NCI-H2171 treated with DMSO at 0.1 percent for 48 hours (cell line): ENCODE data around the gene FAM216A.
"Not testable (repeated sequence)": the region's sequence is repeated elsewhere in the genome, so short reads cannot be mapped to it uniquely, and the experiment has no call there.

ENCODE experiments used
- DNase-seq: peaks from one replicate; lab custom pipeline; 2025; lab: John Stamatoyannopoulos, UW

Gene FAM216A, protein sequence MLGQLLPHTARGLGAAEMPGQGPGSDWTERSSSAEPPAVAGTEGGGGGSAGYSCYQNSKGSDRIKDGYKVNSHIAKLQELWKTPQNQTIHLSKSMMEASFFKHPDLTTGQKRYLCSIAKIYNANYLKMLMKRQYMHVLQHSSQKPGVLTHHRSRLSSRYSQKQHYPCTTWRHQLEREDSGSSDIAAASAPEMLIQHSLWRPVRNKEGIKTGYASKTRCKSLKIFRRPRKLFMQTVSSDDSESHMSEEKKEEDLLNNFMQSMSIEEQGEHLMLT

DNA sequence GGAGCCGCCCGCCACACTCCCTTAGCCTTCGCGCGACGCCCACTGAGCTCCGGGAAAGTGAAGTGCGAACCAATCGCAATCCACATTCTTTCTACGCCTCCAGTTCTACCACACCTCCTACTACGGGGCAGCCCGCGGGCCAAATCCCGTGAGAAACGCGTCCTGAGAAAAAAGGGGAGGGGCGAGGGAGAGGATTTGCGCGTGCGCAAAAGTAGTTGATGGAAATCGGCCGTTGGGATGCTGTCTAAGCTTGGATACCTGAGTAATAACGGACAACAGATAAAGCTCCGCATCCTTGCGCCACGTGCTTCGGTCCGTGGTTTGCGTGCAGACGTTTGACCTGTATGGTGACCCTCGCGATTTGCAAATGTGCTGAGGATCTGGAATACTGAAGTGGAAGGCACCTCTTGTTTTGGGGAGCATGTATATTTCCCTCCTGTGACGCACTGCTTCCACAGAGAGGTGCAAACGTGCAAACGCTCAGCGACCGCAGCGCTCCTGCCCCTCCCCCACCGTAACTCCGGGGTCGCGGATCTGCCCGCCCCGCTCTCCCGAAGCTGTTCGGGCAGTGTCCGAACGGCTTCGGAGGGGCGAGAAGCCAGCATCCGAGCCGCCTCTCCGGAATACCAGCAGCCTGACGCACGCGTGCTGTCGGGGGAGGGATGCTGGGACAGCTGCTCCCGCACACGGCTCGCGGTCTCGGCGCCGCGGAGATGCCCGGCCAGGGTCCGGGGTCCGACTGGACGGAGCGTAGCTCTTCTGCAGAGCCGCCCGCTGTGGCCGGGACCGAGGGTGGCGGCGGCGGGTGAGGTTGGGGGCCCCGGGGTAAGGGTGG is at the start of gene FAM216A, which contains the start of gene GPN3:
FAM216A (plus strand) TSS at position 632 of the 835 bp plus-strand sequence; CDS start at position 663, 31 bp downstream.
GPN3 (minus strand) TSS at position 44 of the 835 bp plus-strand sequence. CDS start 54 bp downstream, outside the sequence.
- peak; percentile 99 for DNase-seq

DNA sequence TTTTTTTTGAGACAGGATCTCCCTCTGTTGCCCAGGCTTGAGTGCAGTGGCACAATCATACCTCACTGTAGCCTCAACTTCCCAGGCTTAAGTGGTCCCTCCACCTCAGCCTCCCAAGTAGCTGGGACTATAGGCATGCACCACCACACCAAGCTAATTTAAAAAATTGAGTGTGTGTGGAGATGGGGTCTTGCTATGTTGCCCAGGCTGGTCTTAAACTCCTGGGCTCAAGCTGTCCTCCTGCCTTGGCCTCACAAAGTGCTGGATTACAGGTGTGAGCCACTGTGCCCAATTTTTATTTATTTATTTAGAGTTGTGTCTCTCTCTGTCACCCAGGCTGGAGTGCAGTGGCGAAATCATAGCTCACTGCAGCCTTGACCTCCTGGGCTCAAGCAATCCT is 48.0 kb upstream of the FAM216A start:
- DNase-seq = not testable (repeated sequence)

DNA sequence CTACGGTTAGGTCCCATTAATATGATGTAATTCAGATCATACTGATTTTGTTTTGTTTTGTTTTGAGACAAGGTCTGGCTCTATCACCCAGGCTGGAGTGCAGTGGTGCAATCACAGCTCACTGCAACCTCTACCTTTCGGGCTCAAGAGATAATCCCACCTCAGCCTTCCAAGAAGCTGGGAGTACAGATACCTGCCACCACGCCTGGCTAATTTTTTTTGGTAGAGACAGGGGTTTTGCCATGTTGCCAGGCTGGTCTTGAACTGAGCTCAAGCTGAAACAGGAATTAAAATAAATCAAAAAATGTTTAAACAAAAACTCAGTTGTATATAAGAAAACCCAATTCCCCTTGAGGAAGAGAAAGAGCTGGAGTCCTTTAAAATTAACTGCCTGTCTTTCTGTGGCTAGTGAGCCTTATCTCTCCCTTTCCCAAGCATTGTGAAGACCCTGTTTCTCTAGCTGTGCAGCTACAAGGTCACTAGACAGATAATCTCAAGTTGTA is 47.4 kb upstream of the FAM216A start:
- DNase-seq = no peak

DNA sequence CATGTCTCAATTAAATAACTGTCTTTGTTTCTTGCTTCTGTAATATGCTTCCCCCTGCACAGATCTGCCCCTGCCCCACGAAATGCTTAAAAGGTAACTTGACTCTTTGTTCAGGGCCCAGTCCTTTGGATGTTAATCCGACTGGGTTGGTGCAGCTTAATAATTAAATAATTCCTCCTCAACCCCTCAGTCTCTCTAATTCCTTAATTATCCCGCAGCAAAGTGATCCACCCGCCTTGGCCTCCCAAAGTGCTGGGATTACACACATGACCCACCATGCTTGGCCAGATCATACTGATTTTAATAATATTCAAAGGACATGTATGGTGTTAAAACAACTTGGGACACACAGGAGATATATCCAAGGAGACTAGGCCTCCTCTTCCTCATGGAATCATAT is 46.9 kb upstream of the FAM216A start:
- DNase-seq = no peak

DNA sequence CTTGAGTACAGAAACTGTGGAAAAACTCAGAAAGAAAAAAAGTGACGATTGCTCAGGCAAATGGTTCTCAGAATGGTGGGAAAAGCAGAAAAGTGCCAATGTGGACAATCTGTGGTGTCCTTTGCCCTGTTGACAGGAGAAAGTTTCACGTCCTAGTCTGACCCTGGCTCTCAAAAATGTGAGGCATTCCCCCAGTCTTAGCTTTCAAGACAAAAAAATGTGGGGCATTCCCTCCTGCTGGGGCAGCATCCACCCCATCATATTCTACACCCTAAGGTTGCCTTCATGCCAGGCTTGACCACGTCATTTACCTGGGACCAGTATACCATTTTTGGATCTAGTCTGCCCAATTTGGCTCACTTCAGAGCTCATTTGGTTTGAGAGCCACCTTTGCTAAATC is 44.4 kb upstream of the FAM216A start:
- DNase-seq = no peak

DNA sequence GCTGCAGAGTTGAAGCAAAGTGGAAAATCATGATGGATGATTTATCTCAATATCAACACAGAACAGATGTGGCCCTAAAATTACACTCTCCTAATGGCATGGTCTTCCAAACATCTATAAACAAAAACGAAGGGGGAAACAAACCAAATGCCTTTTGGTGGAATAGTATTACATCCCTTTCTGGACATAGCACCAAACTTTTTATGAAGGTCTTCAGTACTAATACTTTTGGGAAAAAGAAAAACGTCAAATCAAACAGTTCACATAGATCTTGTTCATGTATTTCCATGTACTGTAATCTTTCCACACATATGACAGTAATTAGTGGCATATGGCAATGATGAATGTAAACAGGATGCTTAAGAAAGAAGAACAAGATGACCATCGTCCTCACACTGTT is 42.2 kb upstream of the FAM216A start:
- peak; percentile 66 for DNase-seq

DNA sequence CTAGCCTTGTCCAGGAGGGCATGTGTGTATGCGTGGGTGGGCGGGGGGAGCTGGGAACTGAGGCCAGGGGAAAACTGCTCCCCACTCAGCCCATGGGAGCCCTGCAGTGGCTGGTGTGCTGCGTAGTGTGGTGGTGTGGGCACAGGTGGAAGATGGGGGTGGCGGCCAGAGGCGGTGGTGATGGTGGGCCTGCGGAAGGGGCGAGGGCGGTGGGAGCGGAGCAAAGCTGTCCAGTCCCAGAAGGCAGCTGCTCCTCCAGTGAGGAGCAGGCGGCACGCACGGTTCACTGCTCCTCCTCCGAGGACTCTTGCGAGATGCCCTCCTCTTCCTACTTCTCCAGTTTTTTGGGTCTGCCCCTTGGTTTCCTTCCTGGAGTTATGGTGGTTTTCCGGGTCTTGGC is 39.0 kb upstream of the FAM216A start:
- not testable (repeated sequence) for DNase-seq

DNA sequence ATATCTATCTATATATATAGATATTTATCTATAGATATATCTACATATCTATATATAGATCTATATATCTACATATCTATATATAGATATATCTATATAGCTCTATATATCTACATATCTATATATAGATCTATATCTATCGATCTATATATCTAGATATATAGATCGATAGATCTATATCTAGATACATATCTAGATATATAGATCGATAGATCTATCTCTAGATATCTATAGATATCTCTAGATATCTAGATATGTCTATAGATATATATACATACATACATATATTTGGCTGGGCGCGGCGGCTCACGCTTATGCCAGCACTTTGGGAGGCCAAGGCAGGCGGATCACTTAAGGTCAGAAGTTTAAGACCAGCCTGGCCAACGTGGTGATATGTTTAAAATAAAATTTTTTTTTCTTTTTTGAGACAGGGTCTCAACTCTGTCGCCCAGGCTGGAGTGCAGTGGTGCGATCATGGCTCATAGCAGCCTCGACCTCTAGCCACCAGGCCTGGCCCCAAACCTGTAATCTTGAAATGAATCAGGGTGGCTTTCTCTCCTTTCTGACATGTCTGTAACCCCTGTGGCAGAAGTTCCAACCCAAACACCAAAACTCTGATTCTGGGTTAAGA is 36.6 kb upstream of the FAM216A start:
- no peak for DNase-seq

DNA sequence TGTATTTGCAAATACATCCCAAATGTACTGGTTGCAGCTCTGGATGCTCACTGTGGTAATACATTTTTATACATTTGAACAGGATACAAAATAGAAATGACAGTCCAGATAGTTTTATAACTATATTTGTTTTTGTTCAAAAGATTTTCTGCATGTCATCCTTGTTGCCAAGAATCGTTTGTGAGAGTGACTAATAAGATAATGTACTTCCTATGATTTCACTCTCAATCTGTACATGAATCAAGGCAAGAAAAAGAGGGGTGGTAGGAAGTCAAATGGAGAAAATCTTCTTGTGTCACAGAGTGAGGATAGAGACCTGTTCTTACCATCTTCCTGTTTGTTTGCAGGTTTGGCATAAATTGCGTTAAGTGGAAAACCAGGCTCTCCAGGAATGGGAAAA is 32.4 kb upstream of the FAM216A start:
- no peak for DNase-seq

DNA sequence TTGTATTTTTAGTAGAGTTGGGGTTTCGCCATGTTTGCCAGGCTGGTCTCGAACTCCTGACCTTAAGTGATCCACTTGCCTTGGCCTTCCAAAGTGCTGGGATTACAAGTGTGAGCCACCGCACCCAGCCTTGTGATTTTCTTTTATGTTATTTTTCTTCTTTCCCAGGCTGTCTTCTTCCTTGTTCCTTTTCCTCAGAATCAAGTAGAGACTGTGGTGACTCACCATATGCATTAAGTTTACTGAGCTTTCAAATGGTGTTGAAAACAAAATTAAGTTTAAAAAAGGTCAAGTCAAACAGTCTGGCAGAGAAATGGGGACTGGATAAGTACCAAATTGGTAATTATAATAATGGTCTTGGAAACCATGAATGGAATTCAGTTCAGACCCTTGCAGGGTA is 24.2 kb upstream of the FAM216A start:
- no peak for DNase-seq

DNA sequence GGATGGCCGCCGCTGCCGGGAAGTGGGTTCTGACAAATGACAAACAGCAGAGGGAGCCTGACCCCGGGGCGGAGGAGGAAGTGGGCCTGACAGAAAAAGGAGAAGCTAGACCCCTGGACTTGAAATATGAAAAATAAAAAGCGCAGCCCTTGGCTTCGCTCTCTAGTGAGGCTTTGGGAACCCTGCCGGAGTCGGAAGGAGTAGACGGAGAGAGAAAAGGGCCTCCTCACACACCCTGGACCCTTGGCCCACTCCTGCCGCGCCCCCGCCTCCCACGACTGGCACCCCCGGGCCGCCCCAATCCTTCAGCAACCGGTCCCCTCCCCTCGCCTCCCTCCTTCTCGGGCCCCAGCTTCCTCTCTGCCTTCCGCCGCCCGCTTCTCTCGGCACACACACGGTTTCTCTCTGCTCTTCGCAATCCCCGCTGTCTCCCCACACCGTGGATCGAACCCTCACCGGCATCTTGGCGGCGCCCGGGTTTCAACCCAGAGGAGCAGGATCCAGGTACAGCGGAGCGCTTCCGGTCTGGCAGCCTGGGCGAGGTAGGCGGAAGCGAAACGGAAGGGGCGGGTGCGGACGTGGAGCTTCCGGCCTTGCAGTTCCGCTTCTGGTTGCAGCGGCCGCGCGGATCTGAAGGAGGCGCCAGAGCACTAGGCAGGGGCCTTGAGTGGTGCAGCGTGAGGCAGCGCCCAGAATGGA is 18.7 kb upstream of the FAM216A start, which contains the start of gene ARPC3:
ARPC3 (minus strand) TSS at position 539 of the 699 bp plus-strand sequence; CDS start at position 462, 77 bp downstream.
- peak; percentile 97 for DNase-seq

DNA sequence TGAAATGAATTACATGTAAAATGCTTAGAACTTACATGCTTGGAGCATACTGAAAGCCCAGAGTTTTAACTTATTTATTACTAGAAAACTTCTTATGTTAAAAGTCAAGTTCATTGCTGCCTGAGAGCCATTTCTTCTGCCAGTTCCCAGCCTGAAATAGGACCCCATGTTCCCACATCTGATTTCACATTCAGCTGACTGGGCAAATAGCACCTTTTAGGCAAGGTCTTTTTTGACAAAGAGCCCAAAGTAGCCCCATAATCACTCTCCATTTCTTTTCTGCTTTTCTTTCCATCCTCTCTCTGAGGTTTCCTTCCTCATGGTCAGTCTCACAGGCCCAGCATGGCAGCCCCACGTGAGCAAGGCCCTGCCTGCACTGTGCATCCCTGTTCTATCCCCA is 17.4 kb upstream of the FAM216A start:
- DNase-seq = no peak

DNA sequence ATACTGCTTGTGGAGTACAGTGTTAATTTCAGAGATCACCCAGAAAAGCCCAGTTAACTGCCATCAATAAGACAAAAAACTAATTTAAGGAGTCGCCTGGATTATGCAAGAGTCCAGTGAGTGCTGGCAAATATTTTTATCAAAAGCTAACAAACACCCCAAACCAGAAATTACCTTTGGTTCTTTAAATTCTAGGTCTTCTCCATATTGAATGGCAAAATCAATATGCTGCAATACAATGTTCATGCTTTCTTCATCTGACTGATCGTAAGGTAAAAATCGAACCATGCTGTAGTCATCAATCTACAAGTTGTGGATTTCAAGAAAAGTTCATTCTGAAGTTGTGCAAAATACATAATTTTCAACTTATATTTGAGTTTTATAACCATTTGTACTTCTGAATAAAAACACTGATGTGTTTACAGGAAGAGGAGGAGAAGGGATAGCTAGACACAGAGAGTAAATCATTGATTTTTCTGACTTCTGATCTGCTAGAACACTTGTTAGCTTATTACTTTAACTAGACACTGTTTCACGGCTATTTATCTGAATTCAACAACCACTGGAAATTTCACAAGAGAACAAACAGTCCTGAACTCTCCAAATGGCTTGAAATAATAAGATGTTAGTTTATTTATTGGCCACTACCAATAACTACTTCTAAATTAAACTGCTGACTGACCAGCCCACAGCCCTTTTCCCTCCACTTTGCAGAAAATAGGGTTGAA is 14.9 kb upstream of the FAM216A start:
- no peak for DNase-seq

DNA sequence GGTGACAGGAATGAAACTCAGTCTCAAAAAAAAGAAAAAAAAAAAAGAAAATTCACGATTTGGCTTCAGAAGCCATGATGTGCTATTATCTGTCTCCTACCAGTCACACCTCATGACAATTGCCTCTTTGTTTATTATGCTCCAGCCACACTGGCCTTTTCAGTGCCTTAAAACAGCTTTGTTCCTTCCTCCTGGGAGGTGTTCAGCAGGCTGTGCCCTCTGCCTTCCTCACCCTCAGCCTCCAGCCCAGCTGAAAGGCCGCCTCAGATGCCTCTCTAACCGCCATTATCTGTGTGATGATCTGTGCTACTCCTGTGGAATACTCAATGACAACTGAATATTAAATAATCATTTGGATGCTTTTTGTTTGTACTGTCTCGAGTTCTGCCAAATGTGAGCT is 9.9 kb upstream of the FAM216A start:
- DNase-seq = no peak

DNA sequence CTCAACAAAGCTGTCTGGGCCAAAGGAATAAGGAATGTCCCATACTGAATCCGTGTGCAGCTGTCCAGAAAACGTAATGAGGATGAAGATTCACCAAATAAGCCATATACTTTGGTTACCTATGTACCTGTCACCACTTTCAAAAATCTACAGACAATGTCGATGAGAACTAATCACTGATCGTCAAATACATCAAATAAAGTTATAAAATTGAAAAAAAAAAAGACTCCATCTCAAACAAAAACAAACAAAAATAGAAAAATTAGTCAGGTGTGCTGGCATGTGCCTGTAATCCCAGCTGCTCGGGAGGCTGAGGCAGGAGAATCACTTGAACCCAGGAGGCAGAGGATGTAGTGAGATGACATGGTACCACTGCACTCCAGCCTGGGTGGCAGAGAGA is 7.5 kb upstream of the FAM216A start:
- DNase-seq = not testable (repeated sequence)

DNA sequence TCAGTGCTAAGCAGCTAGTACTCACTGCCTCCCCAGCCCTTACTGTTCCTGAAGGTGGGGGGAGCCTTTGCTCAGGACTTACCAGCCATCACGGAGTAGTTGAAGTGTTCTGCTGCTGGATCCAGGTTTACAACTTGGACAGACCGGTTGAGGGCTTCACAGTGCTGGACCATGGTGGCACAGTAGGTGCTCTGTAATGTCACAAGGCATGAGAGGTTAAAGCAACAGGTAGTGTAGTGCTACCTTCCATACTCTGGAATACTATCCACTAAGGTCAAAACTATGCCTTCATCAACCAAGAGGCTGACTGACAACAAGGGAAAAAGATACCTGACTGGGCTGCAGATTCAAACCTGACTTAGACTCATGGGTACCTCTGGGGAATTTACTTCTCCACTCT is 3.6 kb upstream of the FAM216A start:
- DNase-seq = no peak

DNA sequence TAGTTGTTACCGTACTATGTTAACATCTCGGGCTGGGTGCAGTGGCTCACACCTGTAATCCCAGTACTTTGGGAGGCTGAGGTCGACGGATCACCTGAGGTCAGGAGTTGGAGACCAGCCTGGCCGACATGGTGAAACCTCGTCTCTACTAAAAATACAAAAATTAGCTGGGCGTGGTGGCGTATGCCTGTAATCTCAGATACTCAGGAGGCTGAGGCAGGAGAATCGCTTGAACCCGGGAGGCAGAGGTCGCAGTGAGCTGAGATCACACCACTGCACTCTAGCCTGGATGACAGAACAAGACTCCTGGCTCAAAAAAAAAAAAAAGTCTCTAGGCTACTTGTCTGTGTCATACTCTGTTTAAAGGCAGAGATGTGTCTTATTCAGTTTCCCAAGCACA is 2.9 kb upstream of the FAM216A start:
- not testable (repeated sequence) for DNase-seq

DNA sequence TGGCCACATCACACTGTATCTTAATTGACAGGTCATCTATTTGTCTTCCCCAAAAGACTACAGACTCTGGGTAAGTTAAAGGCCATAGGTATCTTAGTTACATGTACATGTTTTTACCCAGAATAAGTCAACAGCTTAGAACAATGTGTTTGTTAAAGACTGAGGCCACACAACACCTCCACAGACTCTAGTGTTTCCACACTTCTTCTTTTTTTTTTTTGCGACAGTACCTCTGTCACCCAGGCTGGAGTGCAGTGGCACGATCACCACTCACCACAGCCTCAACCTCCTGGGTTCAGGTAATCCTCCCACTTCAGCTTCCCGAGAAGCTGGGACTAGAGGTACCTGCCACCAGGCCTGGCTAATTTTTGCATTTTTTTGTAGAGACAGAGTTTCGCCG is 1.9 kb upstream of the FAM216A start:
- DNase-seq = no peak

DNA sequence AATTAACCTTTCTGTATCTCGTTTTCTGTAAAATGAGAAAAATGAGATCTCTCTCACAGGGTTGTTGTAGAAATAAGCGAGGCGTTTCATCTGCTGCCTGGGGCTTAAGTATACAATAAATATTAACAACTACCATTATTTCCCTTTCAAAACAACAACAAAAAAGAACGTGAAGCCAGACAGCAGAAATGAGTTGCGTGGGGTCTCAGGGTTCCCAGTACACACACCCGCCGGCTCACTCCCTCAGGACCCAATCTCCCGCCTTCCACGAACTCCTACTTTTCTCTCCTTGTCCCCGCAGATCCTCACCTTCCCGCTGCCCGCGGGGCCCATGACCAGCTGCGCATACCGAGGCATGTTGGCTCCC is 815 bp upstream of the FAM216A start:
- no peak for DNase-seq

DNA sequence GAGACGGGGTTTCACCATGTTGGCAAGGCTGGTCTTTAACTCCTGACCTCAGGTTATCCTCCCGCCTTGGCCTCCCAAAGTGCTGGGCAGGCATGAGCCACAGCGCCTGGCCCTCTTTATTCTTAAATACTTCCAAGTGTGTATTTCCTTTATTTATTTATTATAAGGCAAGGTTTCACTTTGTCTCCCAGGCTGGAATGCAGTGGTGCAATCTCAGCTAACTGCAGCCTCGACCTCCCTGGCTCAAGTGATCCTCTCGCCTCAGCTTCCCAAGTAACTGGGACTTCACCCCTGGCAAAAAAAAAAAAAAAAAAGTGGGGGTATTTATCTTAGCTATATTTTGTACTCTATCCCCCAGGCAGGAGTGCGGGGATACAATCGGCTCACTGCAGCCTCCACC is 6.8 kb downstream of the FAM216A start:
- no peak for DNase-seq

DNA sequence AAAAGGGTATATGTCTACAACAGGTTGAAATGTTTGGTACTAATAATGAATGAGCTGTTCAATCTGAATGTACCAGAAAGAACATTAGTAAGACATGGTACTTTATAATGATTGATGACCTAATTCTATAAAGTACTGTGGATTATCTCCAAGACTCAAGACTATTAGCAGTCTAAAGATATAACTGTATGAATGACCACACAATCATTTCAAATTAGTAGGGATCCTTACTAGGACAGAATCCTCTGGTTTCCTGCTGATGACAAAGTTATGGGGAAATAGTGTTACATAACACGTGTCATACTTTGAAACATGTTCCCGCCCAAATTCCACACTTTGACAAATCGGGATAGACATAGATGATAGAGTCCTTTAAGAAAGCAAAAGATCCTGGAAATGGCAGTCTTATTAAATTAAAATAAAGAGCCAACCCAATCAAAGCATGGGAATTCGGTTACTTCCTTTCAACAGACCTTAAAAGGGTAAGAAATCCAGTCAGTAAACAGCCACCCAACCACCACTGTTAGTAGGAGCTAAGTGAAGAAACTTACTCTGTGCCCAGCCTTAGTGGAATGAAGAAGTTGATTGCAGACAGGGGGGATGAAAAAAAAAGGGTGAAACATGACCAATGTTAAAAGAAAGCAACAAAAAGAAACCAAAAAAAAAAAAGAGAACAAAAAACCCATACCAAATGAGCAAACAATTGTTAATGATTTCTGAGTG is 30.5 kb downstream of the FAM216A start:
- DNase-seq = no peak
